ENCODE data around the gene PWP2. TPM values are rescaled to one million over a fixed set of nuclear protein-coding genes. Genes with fewer than 3 reads are reported as not detected.
"Not testable (repeated sequence)": the region's sequence is repeated elsewhere in the genome, so short reads cannot be mapped to it uniquely, and the experiment has no call there.

Gene PWP2
- total and polyA plus RNA-seq, 4 donors, result 0.66 to 8.4 (median 2.7) TPM

GRCh38 chr21:44155231-44155993 is 48.2 kb downstream of the PWP2 start:
- not testable (repeated sequence) for H3K9ac ChIP-seq (ENCODE audit: low read depth in 1 of 2, low read length in 2 of 2); H3K4me1 ChIP-seq (ENCODE audit: control insufficient read depth in 4 of 4, insufficient read depth in 4 of 4, low read length in 3 of 4); H3K27ac ChIP-seq (ENCODE audit: low read depth in 1 of 2, low read length in 2 of 2); H3K36me3 ChIP-seq (ENCODE audit: control insufficient read depth in 4 of 4, insufficient read depth in 3 of 4, low read depth in 1 of 4, low read length in 3 of 4); H3K4me3 ChIP-seq (ENCODE audit: low read depth in 1 of 3, low read length in 3 of 3); DNase-seq (ENCODE audit: low spot score); H3K27me3 ChIP-seq (ENCODE audit: control insufficient read depth in 4 of 4, insufficient read depth in 4 of 4, low read length in 3 of 4); H3K9me3 ChIP-seq (ENCODE audit: control insufficient read depth in 4 of 4, low read length in 3 of 4)
- whole genome bisulfite sequencing, result no CpG with 5 or more reads among the region's 38 CpGs

DNA sequence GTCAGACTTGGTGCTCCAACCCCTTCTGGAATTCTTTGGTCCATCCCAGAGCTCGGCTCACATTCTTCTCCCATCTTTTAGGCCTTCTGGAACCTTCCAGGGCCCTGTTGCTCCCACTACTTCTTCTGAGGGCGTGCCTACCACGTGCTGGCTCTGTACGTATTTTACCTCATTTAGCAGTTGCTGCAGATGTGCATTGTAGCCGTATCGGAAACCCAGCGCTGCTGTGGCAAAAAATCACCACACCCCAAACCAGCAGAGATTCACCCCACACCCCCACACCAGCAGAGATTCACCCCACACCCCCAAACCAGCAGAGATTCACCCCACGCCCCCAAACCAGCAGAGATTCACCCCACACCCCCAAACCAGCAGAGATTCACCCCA is 48.8 kb downstream of the PWP2 start:
- DNase-seq (ENCODE audit: low spot score); H3K9me3 ChIP-seq (ENCODE audit: control insufficient read depth in 4 of 4, low read length in 3 of 4); H3K27ac ChIP-seq (ENCODE audit: low read depth in 1 of 2, low read length in 2 of 2); H3K4me1 ChIP-seq (ENCODE audit: control insufficient read depth in 4 of 4, insufficient read depth in 4 of 4, low read length in 3 of 4); H3K36me3 ChIP-seq (ENCODE audit: control insufficient read depth in 4 of 4, insufficient read depth in 3 of 4, low read depth in 1 of 4, low read length in 3 of 4); H3K27me3 ChIP-seq (ENCODE audit: control insufficient read depth in 4 of 4, insufficient read depth in 4 of 4, low read length in 3 of 4); H3K4me3 ChIP-seq (ENCODE audit: low read depth in 1 of 3, low read length in 3 of 3); H3K9ac ChIP-seq (ENCODE audit: low read depth in 1 of 2, low read length in 2 of 2): not testable (repeated sequence)
- WGBS, result no CpG with 5 or more reads among the region's 8 CpGs

DNA sequence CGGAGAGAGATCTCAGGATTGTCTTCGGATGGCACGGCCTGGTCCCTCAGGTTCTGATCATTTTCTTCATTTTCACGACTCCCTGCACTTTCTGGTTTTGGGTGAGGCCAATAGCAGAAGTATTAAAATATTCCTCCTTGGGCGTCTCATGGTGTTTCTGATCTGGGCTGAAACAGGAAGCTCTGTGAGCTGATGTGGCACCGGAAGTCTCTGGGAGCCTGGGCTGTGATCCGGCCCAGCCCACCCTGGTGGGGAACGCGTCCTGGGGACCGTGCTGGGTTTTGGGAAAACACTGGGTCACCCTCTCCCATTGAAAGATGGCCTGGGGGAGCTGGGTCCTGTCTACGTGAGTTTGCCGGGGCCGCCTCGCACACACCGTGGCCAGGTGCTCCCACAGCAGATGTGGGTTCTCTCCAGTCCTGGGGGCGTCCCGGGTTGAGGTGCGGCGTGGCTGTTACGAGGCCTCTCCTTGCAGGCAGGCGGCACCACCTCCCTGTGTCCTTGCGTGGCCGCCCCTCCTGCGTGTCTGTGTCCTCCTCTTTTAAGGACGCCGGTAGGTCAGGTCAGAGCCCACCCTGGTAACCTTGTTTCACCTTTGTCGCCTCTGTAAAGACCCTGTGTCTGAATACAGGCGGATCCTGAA is 50.4 kb downstream of the PWP2 start:
- not testable (repeated sequence) for H3K27ac ChIP-seq (ENCODE audit: low read depth in 1 of 2, low read length in 2 of 2); H3K9me3 ChIP-seq (ENCODE audit: control insufficient read depth in 4 of 4, low read length in 3 of 4); H3K4me3 ChIP-seq (ENCODE audit: low read depth in 1 of 3, low read length in 3 of 3); H3K36me3 ChIP-seq (ENCODE audit: control insufficient read depth in 4 of 4, insufficient read depth in 3 of 4, low read depth in 1 of 4, low read length in 3 of 4); H3K4me1 ChIP-seq (ENCODE audit: control insufficient read depth in 4 of 4, insufficient read depth in 4 of 4, low read length in 3 of 4); DNase-seq (ENCODE audit: low spot score); H3K9ac ChIP-seq (ENCODE audit: low read depth in 1 of 2, low read length in 2 of 2); H3K27me3 ChIP-seq (ENCODE audit: control insufficient read depth in 4 of 4, insufficient read depth in 4 of 4, low read length in 3 of 4)
- WGBS, result no CpG with 5 or more reads among the region's 28 CpGs

- H3K9ac ChIP-seq (ENCODE audit: low read depth in 1 of 2, low read length in 2 of 2); H3K36me3 ChIP-seq (ENCODE audit: control insufficient read depth in 4 of 4, insufficient read depth in 3 of 4, low read depth in 1 of 4, low read length in 3 of 4); H3K27ac ChIP-seq (ENCODE audit: low read depth in 1 of 2, low read length in 2 of 2); H3K27me3 ChIP-seq (ENCODE audit: control insufficient read depth in 4 of 4, insufficient read depth in 4 of 4, low read length in 3 of 4); H3K4me1 ChIP-seq (ENCODE audit: control insufficient read depth in 4 of 4, insufficient read depth in 4 of 4, low read length in 3 of 4); H3K9me3 ChIP-seq (ENCODE audit: control insufficient read depth in 4 of 4, low read length in 3 of 4); DNase-seq (ENCODE audit: low spot score); H3K4me3 ChIP-seq (ENCODE audit: low read depth in 1 of 3, low read length in 3 of 3): not testable (repeated sequence)
- no CpG with 5 or more reads among the region's 7 CpGs for WGBS
Measured at GRCh38 chr21:44158082-44158468, 50.9 kb downstream of the PWP2 start.

GRCh38 chr21:44159349-44160297 is 52.4 kb downstream of the PWP2 start:
- H3K4me1 ChIP-seq (ENCODE audit: control insufficient read depth in 4 of 4, insufficient read depth in 4 of 4, low read length in 3 of 4); H3K27me3 ChIP-seq (ENCODE audit: control insufficient read depth in 4 of 4, insufficient read depth in 4 of 4, low read length in 3 of 4); DNase-seq (ENCODE audit: low spot score); H3K27ac ChIP-seq (ENCODE audit: low read depth in 1 of 2, low read length in 2 of 2); H3K9me3 ChIP-seq (ENCODE audit: control insufficient read depth in 4 of 4, low read length in 3 of 4); H3K9ac ChIP-seq (ENCODE audit: low read depth in 1 of 2, low read length in 2 of 2); H3K4me3 ChIP-seq (ENCODE audit: low read depth in 1 of 3, low read length in 3 of 3); H3K36me3 ChIP-seq (ENCODE audit: control insufficient read depth in 4 of 4, insufficient read depth in 3 of 4, low read depth in 1 of 4, low read length in 3 of 4): not testable (repeated sequence)
- 85% methylated on average over 1 of the region's 30 CpGs for whole genome bisulfite sequencing

GRCh38 chr21:44160298-44160672 is 53.1 kb downstream of the PWP2 start:
- WGBS, result no CpG with 5 or more reads among the region's 15 CpGs

DNA sequence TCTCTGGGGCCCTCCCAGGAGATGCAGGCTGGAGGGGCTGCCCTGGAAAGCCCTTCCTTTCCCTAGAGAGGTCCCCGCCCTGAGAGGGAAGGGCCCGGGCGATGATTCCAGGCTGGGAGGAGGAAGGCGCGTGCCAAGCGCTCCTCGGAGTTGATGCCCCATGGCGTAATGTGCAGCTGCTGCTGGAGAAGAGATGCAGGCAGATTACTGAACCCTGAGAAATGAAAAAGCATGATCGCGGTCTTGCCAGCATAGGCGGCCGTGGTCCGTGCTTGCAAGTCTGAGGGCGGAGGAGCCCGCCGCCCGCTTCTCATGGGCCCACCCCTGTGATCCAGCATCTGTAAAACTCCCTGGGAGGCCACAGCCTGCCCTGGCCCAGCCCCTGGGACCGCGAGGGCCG is 53.6 kb downstream of the PWP2 start:
- DNase-seq (ENCODE audit: low spot score); H3K9ac ChIP-seq (ENCODE audit: low read depth in 1 of 2, low read length in 2 of 2); H3K4me3 ChIP-seq (ENCODE audit: low read depth in 1 of 3, low read length in 3 of 3); H3K27me3 ChIP-seq (ENCODE audit: control insufficient read depth in 4 of 4, insufficient read depth in 4 of 4, low read length in 3 of 4); H3K27ac ChIP-seq (ENCODE audit: low read depth in 1 of 2, low read length in 2 of 2); H3K4me1 ChIP-seq (ENCODE audit: control insufficient read depth in 4 of 4, insufficient read depth in 4 of 4, low read length in 3 of 4); H3K36me3 ChIP-seq (ENCODE audit: control insufficient read depth in 4 of 4, insufficient read depth in 3 of 4, low read depth in 1 of 4, low read length in 3 of 4); H3K9me3 ChIP-seq (ENCODE audit: control insufficient read depth in 4 of 4, low read length in 3 of 4): not testable (repeated sequence)
- WGBS, result no CpG with 5 or more reads among the region's 20 CpGs

More at GRCh38 chr21:44160298-44160672, 53.1 kb downstream of the PWP2 start:
- H3K4me3 ChIP-seq (ENCODE audit: low read depth in 1 of 3, low read length in 3 of 3); H3K36me3 ChIP-seq (ENCODE audit: control insufficient read depth in 4 of 4, insufficient read depth in 3 of 4, low read depth in 1 of 4, low read length in 3 of 4); H3K4me1 ChIP-seq (ENCODE audit: control insufficient read depth in 4 of 4, insufficient read depth in 4 of 4, low read length in 3 of 4); H3K27me3 ChIP-seq (ENCODE audit: control insufficient read depth in 4 of 4, insufficient read depth in 4 of 4, low read length in 3 of 4); H3K9ac ChIP-seq (ENCODE audit: low read depth in 1 of 2, low read length in 2 of 2); H3K9me3 ChIP-seq (ENCODE audit: control insufficient read depth in 4 of 4, low read length in 3 of 4); H3K27ac ChIP-seq (ENCODE audit: low read depth in 1 of 2, low read length in 2 of 2); DNase-seq (ENCODE audit: low spot score): not testable (repeated sequence)

- H3K9me3 ChIP-seq (ENCODE audit: control insufficient read depth in 4 of 4, low read length in 3 of 4); H3K36me3 ChIP-seq (ENCODE audit: control insufficient read depth in 4 of 4, insufficient read depth in 3 of 4, low read depth in 1 of 4, low read length in 3 of 4); H3K27me3 ChIP-seq (ENCODE audit: control insufficient read depth in 4 of 4, insufficient read depth in 4 of 4, low read length in 3 of 4); DNase-seq (ENCODE audit: low spot score); H3K27ac ChIP-seq (ENCODE audit: low read depth in 1 of 2, low read length in 2 of 2); H3K4me1 ChIP-seq (ENCODE audit: control insufficient read depth in 4 of 4, insufficient read depth in 4 of 4, low read length in 3 of 4); H3K4me3 ChIP-seq (ENCODE audit: low read depth in 1 of 3, low read length in 3 of 3); H3K9ac ChIP-seq (ENCODE audit: low read depth in 1 of 2, low read length in 2 of 2): not testable (repeated sequence)
- no CpG with 5 or more reads among the region's 13 CpGs for WGBS
Measured at GRCh38 chr21:44163167-44163653, 56.0 kb downstream of the PWP2 start.

All from liver (tissue), 9 donors.